Astrocyte of the spinal cord (primary cell): ENCODE measurements around the gene CLASRP.
A peak's percentile ranks its signal among the peaks of the same experiment; 100 is the strongest.

Experiments
- DNase-seq: peaks from one replicate; pipeline ENCODE4 v3.0.0; 2011; ENCODE audit warnings: low read depth, low spot score
- H3K4me3 ChIP-seq: 2 replicates; pipeline ENCODE4 v1.5.1; 2011; ENCODE audit warnings: low read depth, mild to moderate bottlenecking, low read length, moderate library complexity
- CTCF ChIP-seq: IDR thresholded peaks from 2 replicates; pipeline ENCODE4 v1.5.1; 2012; ENCODE audit warnings: low read depth, mild to moderate bottlenecking, low read length, inconsistent platforms
- in situ Hi-C: cut with HindIII; loops from 2 replicates; pipeline ENCODE4 v1.10.0; 2017; ENCODE audit warnings: low sequenced_read_pairs

Gene CLASRP

GRCh38 chr19:45038931-45039893 lies at the start of gene CLASRP:
TSS of gene CLASRP (plus strand) at chr19:45039045. CDS start at chr19:45040213, 1,168 bp downstream.
- DNase-seq: peak; percentile 90
- in situ Hi-C loops: no loop called here
- TF ChIP-seq CTCF: no peak
- peak within 1 kb of the TSS; percentile 95 for H3K4me3 ChIP-seq

- H3K4me3 ChIP-seq: no peak overlapping the region
- in situ Hi-C loops: no loop called here
- DNase-seq: no peak
- TF ChIP-seq CTCF: no peak
These were observed 48.4 kb upstream of the CLASRP start for GRCh38 chr19:44990459-44990858.

- TF ChIP-seq CTCF: no peak
- in situ Hi-C loops: no loop called here
- H3K4me3 ChIP-seq: no peak overlapping the region
- DNase-seq: no peak
These were observed 47.9 kb upstream of the CLASRP start for GRCh38 chr19:44990966-44991365.

- H3K4me3 ChIP-seq: no peak overlapping the region
- TF ChIP-seq CTCF: no peak
- in situ Hi-C loops: no loop called here
- no peak for DNase-seq
These were observed 46.3 kb upstream of the CLASRP start for GRCh38 chr19:44992336-44993163.

GRCh38 chr19:44993526-44993925 lies 45.3 kb upstream of the CLASRP start:
- no peak for DNase-seq
- no peak overlapping the region for H3K4me3 ChIP-seq
- in situ Hi-C loops: no loop called here
- no peak for TF ChIP-seq CTCF

- DNase-seq: no peak
- H3K4me3 ChIP-seq: no peak overlapping the region
- TF ChIP-seq CTCF: no peak
- in situ Hi-C loops: no loop called here
These were observed 44.8 kb upstream of the CLASRP start for GRCh38 chr19:44993926-44994537.
